HepG2 (cell line): ENCODE results near the gene ASGR1. TPM values are rescaled to one million over a fixed set of nuclear protein-coding genes. Genes with fewer than 3 reads are reported as not detected.
A peak's percentile ranks its signal among the peaks of the same experiment; 100 is the strongest.

ENCODE experiments used
- ARHGAP35 ChIP-seq: sonication (generic); formaldehyde crosslinking; IDR thresholded peaks from 2 replicates; pipeline ENCODE4 v1.9.0; 2022; ENCODE audit warnings: mild to moderate bottlenecking, inconsistent platforms, moderate library complexity, missing genetic modification reagents, borderline replicate concordance
- BRCA1 ChIP-seq: sonication (generic); formaldehyde crosslinking; IDR thresholded peaks from 2 replicates; pipeline ENCODE4 v1.4.0; 2020; ENCODE audit warnings: missing genetic modification reagents
- KAT7 ChIP-seq: IDR thresholded peaks from 2 replicates; pipeline ENCODE4 v1.6.1; 2018; ENCODE audit warnings: borderline replicate concordance, missing compliant biosample characterization
- MAF1 ChIP-seq: sonication (generic); formaldehyde crosslinking; IDR thresholded peaks from 2 replicates; pipeline ENCODE4 v1.5.0; 2020; ENCODE audit warnings: missing genetic modification reagents, borderline replicate concordance
- MYPOP ChIP-seq: sonication (generic); formaldehyde crosslinking; IDR thresholded peaks from 2 replicates; pipeline ENCODE4 v1.8.1; 2023; ENCODE audit warnings: mild to moderate bottlenecking, moderate library complexity, missing genetic modification reagents
- NCOR1 ChIP-seq: fragments of 200-600 bp; sonication (generic); IDR thresholded peaks from 2 replicates; pipeline ENCODE4 v1.7.0; 2017; ENCODE audit warnings: antibody characterized with exemption, low read length, borderline replicate concordance
- RARG ChIP-seq: sonication (generic); formaldehyde crosslinking; IDR thresholded peaks from 2 replicates; pipeline ENCODE4 v1.4.0; 2020; ENCODE audit warnings: low read depth, mild to moderate bottlenecking, missing genetic modification reagents
- RBM39 ChIP-seq: fragments of 200-400 bp; formaldehyde crosslinking; IDR thresholded peaks from one replicate; pipeline ENCODE4 v1.6.1; 2018; ENCODE audit warnings: antibody characterized with exemption, mild to moderate bottlenecking, low read depth, low read length; ENCODE audit not compliant: poor library complexity, severe bottlenecking
- STAG1 ChIP-seq: sonication (generic); formaldehyde crosslinking; IDR thresholded peaks from 2 replicates; pipeline ENCODE4 v1.4.0; 2020; ENCODE audit warnings: missing genetic modification reagents
- TEAD2 ChIP-seq: sonication (generic); formaldehyde crosslinking; IDR thresholded peaks from 2 replicates; pipeline ENCODE4 v1.9.0; 2021; ENCODE audit warnings: missing genetic modification reagents
- TOE1 ChIP-seq: sonication (generic); formaldehyde crosslinking; IDR thresholded peaks from 2 replicates; pipeline ENCODE4 v1.4.0; 2020; ENCODE audit warnings: mild to moderate bottlenecking, missing genetic modification reagents
- TSC22D2 ChIP-seq: sonication (generic); formaldehyde crosslinking; IDR thresholded peaks from 2 replicates; pipeline ENCODE4 v1.5.1; 2020; ENCODE audit warnings: missing genetic modification reagents, mild to moderate bottlenecking, borderline replicate concordance
- ZNF17 ChIP-seq: sonication (generic); formaldehyde crosslinking; IDR thresholded peaks from 2 replicates; pipeline ENCODE4 v1.5.0; 2020; ENCODE audit warnings: mild to moderate bottlenecking, missing genetic modification reagents
- ZNF180 ChIP-seq: sonication (generic); formaldehyde crosslinking; IDR thresholded peaks from 2 replicates; pipeline ENCODE4 v1.4.0; 2020; ENCODE audit warnings: low read depth, missing genetic modification reagents, borderline replicate concordance
- ZNF333 ChIP-seq: sonication (generic); formaldehyde crosslinking; IDR thresholded peaks from 2 replicates; pipeline ENCODE4 v1.4.0; 2020; ENCODE audit warnings: mild to moderate bottlenecking, missing genetic modification reagents, borderline replicate concordance
- ZNF34 ChIP-seq: sonication (generic); formaldehyde crosslinking; IDR thresholded peaks from 2 replicates; pipeline ENCODE4 v1.4.0; 2020; ENCODE audit warnings: mild to moderate bottlenecking, missing genetic modification reagents, borderline replicate concordance
- ZNF354B ChIP-seq: sonication (generic); formaldehyde crosslinking; IDR thresholded peaks from 2 replicates; pipeline ENCODE4 v1.8.0; 2022; ENCODE audit warnings: mild to moderate bottlenecking, missing genetic modification reagents
- ZNF468 ChIP-seq: sonication (generic); formaldehyde crosslinking; IDR thresholded peaks from 2 replicates; pipeline ENCODE4 v1.8.0; 2022; ENCODE audit warnings: mild to moderate bottlenecking, moderate library complexity, missing genetic modification reagents
- ZNF569 ChIP-seq: sonication (generic); formaldehyde crosslinking; IDR thresholded peaks from 2 replicates; pipeline ENCODE4 v1.5.0; 2020; ENCODE audit warnings: mild to moderate bottlenecking, missing genetic modification reagents, moderate library complexity, borderline replicate concordance
- ZNF577 ChIP-seq: sonication (generic); formaldehyde crosslinking; IDR thresholded peaks from 2 replicates; pipeline ENCODE4 v1.4.0; 2020; ENCODE audit warnings: mild to moderate bottlenecking, low read depth, missing genetic modification reagents, borderline replicate concordance
- ZNF580 ChIP-seq: IDR thresholded peaks from 2 replicates; pipeline ENCODE4 v1.6.1; 2016; ENCODE audit warnings: low read depth, borderline replicate concordance
- polyA plus RNA-seq, 8 experiments: library from polyadenylated mRNA; depleted of rRNA in 3 of 8; stranded (reverse) in 7 of 8; unstranded in 1 of 8; fragments of >200 nt; fragmentation: Illumina TruSeq in 4 of 8; extraction: Trizol in 4 of 8; gene quantifications; 2 replicates each; pipeline versions ENCODE4 v1.2.1 to v1.2.3, GENCODE V29; 2011 to 2016; ENCODE audit warnings: low read depth in 4 of 8, missing spikeins in 1 of 8, mixed read lengths in 1 of 8; ENCODE audit not compliant: insufficient read depth in 1 of 8
- total RNA-seq, 5 experiments: library from RNA; depleted of rRNA; stranded (reverse); fragments of >200 nt; fragmentation: Illumina TruSeq; extraction: Trizol; gene quantifications; 2 replicates each; pipeline ENCODE4 v1.2.3, GENCODE V29; 2016; ENCODE audit warnings: low read depth in 1 of 5
- TF ChIP-seq, protein P1 (sequence below): sonication (generic); formaldehyde crosslinking; IDR thresholded peaks from 2 replicates; pipeline ENCODE4 v1.4.0; 2020; ENCODE audit warnings: missing genetic modification reagents, borderline replicate concordance
- TF ChIP-seq, protein P2 (sequence below): sonication (generic); formaldehyde crosslinking; conservative IDR thresholded peaks from 2 replicates; pipeline ENCODE4 v1.4.0; 2020; ENCODE audit warnings: missing genetic modification reagents

Gene ASGR1
- total and polyA plus RNA-seq, 2 of the 13 experiments (the other 11 are each of a cell fraction or from before 2014, with no cell fraction given), result 353 to 796 TPM

GRCh38 chr17:7156342-7156940 is 22.7 kb downstream of the ASGR1 start (continued):
- TF ChIP-seq TSC22D2 (CRISPR knock-in tag), result no peak
- TF ChIP-seq MYPOP, result peak; percentile 84
- no peak for TF ChIP-seq ZNF577 (CRISPR knock-in tag)
- no peak for TF ChIP-seq ZNF468 (CRISPR knock-in tag)
- no peak for TF ChIP-seq RBM39
- peak; percentile 83; the same call in 1 of the 2 replicates for TF ChIP-seq TOE1 (CRISPR knock-in tag)
- 0 out of 2 replicates have a peak, but pooled peaks have one; percentile 30 for TF ChIP-seq KAT7
- TF ChIP-seq, protein P1, sequence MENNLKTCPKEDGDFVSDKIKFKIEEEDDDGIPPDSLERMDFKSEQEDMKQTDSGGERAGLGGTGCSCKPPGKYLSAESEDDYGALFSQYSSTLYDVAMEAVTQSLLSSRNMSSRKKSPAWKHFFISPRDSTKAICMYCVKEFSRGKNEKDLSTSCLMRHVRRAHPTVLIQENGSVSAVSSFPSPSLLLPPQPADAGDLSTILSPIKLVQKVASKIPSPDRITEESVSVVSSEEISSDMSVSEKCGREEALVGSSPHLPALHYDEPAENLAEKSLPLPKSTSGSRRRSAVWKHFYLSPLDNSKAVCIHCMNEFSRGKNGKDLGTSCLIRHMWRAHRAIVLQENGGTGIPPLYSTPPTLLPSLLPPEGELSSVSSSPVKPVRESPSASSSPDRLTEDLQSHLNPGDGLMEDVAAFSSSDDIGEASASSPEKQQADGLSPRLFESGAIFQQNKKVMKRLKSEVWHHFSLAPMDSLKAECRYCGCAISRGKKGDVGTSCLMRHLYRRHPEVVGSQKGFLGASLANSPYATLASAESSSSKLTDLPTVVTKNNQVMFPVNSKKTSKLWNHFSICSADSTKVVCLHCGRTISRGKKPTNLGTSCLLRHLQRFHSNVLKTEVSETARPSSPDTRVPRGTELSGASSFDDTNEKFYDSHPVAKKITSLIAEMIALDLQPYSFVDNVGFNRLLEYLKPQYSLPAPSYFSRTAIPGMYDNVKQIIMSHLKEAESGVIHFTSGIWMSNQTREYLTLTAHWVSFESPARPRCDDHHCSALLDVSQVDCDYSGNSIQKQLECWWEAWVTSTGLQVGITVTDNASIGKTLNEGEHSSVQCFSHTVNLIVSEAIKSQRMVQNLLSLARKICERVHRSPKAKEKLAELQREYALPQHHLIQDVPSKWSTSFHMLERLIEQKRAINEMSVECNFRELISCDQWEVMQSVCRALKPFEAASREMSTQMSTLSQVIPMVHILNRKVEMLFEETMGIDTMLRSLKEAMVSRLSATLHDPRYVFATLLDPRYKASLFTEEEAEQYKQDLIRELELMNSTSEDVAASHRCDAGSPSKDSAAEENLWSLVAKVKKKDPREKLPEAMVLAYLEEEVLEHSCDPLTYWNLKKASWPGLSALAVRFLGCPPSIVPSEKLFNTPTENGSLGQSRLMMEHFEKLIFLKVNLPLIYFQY, result no peak
- TF ChIP-seq, protein P2, sequence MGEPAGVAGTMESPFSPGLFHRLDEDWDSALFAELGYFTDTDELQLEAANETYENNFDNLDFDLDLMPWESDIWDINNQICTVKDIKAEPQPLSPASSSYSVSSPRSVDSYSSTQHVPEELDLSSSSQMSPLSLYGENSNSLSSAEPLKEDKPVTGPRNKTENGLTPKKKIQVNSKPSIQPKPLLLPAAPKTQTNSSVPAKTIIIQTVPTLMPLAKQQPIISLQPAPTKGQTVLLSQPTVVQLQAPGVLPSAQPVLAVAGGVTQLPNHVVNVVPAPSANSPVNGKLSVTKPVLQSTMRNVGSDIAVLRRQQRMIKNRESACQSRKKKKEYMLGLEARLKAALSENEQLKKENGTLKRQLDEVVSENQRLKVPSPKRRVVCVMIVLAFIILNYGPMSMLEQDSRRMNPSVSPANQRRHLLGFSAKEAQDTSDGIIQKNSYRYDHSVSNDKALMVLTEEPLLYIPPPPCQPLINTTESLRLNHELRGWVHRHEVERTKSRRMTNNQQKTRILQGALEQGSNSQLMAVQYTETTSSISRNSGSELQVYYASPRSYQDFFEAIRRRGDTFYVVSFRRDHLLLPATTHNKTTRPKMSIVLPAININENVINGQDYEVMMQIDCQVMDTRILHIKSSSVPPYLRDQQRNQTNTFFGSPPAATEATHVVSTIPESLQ, result no peak
- no peak for TF ChIP-seq ZNF569
- no peak for TF ChIP-seq STAG1 (CRISPR knock-in tag)
- 0 out of 2 replicates have a peak, but pooled peaks have one; percentile 74 for TF ChIP-seq ZNF34
- TF ChIP-seq TEAD2, result no peak; the same call in none of the 2 replicates
- TF ChIP-seq NCOR1, result peak; percentile 55; the same call in 1 of the 2 replicates
- TF ChIP-seq ZNF180, result no peak
- peak; percentile 86; the same call in 1 of the 2 replicates for TF ChIP-seq ZNF580 (CRISPR knock-in tag)
- no peak for TF ChIP-seq RARG (CRISPR knock-in tag)
- peak; percentile 93 for TF ChIP-seq ZNF354B (CRISPR knock-in tag)
- peak; percentile 90; the same call in 1 of the 2 replicates for TF ChIP-seq BRCA1 (CRISPR knock-in tag)
- TF ChIP-seq MAF1 (CRISPR knock-in tag), result no peak
- 0 out of 2 replicates have a peak, but pooled peaks have one; percentile 70 for TF ChIP-seq ZNF333 (CRISPR knock-in tag)
- 0 out of 2 replicates have a peak, but pooled peaks have one; percentile 59 for TF ChIP-seq ARHGAP35 (CRISPR knock-in tag)
- no peak for TF ChIP-seq ZNF17 (CRISPR knock-in tag)
